AG20443 (cell line): ENCODE results near the gene NME7.
A peak's percentile ranks its signal among the peaks of the same experiment; 100 is the strongest.
"Not testable (repeated sequence)": the region's sequence is repeated elsewhere in the genome, so short reads cannot be mapped to it uniquely, and the experiment has no call there.

Experiments used
- DNase-seq: peaks from one replicate; pipeline ENCODE4 v3.0.0; 2012; ENCODE audit warnings: low spot score, mixed read lengths

NME7 gene

DNA sequence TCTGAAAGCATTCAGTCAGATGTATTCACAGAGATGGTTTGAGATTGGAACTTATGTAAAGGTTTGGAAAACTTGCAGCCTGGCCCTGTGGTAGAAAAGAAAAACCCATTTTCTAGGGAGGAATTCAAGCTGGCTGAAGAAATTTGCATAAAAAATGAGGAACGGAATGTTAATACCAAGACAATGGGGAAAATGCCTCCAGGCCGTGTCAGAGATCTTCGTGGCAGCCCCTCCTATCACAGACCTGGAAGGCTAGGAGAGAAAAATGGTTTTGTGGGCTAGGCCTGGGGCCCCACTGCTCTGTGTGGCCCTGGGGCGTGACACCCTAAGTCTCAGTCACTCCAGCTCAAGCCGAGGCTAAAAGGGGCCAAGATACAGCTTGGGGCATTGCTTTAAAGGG, 26.7 kb downstream of the NME7 start:
- DNase-seq, result no peak

DNA sequence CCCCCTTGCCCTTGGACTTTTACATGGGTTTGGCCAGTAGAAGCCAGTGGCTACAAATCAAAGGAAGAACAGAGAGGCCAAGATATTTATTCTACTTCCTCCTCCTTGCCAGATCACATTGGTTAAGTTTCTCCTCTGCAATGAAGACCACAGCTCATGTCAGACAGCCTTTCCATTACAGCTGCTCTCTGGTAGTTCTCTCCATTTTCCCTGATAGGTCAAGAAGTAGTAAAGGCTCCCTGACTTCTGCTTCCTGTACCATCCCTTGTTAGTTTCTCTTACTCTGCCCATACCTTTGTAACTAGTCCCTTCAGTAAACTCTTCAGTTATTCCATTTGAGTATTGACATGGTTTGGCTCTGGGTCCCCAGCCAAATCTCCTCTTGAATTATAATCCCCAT, 27.8 kb downstream of the NME7 start:
- no peak for DNase-seq

GRCh38 chr1:169338617-169339016, 29.0 kb downstream of the NME7 start:
- no peak for DNase-seq

DNA sequence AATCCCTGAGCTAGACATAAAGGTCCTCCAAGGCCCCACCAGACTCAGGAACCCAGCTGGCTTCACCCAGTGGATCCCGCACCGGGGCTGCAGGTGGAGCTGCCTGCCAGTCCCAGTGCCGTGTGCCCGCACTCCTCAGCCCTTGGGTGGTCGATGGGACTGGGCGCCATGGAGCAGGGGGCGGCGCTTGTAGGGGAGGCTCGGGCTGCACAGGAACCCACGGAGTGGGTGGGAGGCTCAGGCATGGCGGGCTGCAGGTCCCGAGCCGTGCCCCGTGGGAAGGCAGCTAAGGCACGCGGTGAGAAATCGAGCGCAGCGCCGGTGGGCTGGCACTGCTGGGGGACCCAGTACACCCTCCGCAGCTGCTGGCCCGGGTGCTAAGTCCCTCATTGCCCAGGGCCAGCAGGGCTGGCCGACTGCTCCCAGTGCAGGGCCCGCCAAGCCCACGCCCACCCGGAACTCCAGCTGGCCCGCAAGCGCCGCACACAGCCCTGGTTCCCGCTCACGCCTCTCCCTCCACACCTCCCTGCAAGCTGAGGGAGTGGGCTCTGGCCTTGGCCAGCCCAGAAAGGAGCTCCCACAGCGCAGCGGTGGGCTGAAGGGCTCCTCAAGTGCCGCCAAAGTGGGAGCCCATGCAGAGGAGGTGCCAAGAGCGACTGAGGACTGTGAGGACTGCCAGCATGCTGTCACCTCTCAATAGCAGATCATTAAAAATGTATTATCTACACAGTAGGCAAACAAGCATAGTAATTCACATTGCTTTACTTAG, 30.5 kb downstream of the NME7 start:
- DNase-seq, result not testable (repeated sequence)

DNA sequence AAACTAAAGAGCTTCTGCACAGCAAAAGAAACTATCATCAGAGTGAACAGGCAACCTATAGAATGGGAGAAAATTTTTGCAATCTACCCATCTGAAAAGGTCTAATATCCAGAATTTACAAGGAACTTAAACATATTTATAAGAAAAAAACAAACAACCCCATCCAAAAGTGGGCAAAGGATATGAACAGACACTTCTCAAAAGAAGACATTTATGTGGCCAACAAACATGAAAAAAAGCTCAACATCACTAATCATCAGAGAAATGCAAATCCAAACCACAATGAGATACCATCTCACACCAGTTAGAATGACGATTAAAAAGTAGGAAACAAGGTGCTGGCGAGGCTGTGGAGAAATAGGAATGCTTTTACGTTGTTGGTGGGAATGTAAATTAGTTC, 32.9 kb downstream of the NME7 start:
- DNase-seq, result not testable (repeated sequence)

GRCh38 chr1:169330927-169331326, 36.7 kb downstream of the NME7 start:
- no peak for DNase-seq

GRCh38 chr1:169329383-169329782, 38.2 kb downstream of the NME7 start:
- DNase-seq, result no peak

DNA sequence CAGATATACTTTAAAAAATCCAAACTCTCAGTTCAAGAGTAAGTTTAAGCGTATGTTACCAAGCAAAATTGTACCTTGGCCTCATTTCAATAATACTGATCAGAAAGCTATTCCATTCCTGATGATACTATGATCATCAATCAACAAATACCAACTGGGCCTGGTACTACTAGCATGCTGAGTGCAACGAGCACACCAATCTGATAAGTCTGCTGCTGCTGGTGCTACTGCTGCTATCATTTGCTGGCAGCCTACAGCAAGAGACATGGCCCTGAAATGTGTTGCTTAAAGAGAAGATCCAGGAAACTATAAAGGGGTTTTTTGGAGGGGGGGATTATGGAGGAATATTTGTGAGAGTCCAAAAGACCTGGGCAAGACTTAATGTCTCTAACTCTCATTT, 39.7 kb downstream of the NME7 start:
- DNase-seq, result no peak

GRCh38 chr1:169326956-169327268, 40.7 kb downstream of the NME7 start:
- DNase-seq, result peak; percentile 12

- DNase-seq, result no peak
These were observed 41.2 kb downstream of the NME7 start for GRCh38 chr1:169326261-169326955.

DNA sequence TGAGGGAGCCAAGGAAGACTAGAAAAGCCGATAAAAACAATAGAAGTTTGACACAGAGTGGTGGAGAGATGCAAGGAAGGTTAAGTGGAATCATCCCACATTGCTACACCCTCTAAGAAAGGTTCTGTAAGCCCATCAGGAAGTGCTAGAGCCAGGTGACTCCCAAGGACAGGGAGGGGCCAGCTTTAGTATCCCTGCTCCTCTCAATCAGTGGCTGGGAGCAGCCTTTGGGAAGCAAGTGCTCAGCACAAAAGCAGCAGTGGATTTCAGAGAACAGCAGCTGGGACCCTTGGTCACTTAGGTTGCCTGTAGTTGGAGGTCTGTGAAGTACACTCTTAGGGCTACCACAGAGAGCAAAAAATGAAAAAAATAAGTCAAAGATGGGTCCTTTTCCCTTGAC, 42.5 kb downstream of the NME7 start:
- DNase-seq, result no peak

GRCh38 chr1:169322138-169322537, 45.5 kb downstream of the NME7 start:
- DNase-seq, result no peak

DNA sequence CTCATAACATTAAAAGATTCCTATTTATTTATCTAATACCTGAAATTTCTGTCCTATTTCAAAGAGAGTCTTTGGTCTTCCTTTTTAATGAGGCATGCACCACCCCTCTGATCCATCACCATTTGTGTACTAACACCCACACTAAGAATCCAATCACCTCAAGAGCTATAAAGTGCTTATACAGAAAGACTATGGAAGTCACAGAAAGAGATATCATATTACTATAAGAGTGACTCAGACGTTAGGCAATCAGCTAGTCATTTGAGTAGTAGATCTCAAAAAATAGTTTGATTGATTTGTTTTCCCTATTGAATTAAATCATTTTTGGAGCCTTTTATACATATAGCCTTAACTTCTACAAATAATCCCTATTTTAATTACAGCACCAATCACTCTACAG, 46.1 kb downstream of the NME7 start:
- peak; percentile 11 for DNase-seq

DNA sequence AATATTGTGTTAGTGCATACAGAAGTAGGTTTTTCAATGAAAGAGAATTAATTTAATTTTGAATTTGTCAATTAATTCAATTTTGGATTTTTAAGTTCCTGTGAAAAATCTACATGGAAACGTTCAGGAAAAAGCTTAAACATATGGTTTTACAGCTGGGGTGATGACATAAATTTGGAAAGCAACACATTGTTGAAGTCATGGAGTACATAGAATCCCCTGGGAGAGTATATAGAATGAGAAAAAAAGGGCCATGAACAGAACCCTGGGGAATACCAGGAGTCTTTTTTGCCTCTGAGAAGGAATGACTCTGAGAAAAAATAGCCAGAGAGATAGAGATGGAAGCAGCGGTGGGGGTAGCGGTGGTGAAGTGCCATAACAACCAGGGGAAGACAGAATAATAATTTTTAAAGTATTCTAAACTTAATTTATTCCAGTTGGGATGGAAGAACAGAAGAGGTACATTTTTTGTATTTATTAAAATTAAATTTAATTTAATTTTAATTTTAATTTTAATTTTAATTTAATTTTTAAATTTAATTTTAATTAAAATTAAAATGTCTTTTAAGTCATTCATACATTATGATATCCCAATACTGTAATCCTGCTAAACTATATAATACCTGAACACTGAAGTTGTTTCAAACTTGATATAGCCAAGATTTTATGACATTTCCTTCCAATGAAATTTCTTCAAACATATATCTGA, 48.9 kb downstream of the NME7 start:
- no peak for DNase-seq

- no peak for DNase-seq
These were observed 51.0 kb downstream of the NME7 start for GRCh38 chr1:169316556-169316955.

DNA sequence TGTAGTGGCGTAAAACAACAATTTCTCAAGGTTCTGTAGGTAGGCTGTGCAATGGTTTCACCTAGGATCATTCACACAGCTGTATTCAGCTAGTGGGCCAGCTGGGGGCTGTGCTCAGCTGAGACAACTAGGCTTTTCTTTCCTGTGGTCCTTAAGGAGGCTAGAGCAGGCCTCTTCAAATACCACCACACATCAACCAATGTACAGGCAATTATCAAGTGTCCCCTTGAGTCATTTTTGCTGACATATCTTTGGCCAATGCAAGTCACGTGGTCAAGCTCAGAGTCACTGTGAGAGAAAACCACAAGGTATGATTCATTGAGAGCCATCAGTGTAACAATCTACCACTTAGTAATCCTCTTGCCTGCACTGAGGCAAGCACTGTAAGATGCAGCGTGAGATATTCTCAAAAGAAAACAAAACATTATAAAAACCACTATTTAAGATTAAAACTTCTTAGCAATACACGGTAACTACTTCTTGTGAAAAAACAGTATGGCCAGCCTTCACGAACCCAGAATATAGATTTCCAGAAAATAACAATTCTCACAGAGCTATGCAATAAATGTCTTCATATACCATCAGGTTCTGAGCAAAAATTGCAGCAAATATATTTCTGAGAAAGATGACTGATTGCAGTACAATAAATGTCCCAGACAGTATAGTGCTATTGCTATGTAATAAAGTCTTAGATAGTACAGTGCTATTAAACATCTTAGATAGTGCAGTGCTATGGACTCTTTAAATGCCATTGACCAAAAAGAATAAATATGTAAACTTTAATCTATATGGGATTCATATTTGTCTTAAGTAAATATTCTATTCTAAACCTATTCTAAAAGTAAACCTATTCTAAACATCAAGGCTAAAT, 55.3 kb downstream of the NME7 start:
- DNase-seq, result peak; percentile 82

DNA sequence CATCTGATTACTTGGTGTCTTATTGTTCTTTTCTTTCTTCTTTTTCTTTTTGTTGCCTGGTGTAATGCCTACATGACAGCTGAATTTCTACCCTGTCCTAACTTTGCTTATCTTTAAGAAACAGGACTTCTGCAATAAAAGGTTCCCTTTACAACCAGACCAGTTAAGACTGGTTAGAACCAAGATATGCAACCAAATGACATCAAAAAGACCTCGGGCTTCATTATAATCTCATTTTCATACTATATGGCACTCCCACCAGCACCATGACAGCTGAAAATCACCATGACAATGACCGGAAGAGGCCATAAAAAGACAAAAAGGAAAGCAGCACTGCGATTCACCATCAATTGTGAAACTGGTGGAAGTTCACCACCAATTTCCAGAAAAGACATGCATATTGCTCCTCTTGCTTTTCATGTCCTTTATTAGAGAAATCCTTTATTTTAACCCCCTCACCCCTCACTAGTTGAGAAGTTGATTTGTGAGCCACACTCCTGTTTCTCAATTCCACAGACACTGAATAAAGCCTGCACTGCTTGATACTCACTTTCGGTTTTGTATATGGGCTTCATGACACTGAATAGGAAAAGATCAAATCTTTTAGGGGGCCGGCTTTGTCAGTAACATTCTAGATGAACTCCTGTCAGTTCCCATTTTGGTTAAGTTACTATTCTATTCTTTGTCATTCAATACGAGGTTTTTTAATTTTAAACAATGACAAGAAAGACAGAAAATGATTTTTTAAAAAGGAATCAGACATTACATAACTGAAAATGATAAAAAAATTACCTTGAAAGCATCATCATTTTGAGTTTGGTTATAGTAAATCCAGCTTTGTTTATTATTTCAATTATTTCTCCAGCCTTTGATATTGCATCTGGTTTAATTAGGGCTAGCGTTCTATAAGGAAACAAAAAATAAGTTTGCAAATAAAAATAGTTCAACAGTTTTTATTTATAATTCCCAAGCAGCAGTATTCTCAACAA, 58.1 kb downstream of the NME7 start:
- no peak for DNase-seq

DNA sequence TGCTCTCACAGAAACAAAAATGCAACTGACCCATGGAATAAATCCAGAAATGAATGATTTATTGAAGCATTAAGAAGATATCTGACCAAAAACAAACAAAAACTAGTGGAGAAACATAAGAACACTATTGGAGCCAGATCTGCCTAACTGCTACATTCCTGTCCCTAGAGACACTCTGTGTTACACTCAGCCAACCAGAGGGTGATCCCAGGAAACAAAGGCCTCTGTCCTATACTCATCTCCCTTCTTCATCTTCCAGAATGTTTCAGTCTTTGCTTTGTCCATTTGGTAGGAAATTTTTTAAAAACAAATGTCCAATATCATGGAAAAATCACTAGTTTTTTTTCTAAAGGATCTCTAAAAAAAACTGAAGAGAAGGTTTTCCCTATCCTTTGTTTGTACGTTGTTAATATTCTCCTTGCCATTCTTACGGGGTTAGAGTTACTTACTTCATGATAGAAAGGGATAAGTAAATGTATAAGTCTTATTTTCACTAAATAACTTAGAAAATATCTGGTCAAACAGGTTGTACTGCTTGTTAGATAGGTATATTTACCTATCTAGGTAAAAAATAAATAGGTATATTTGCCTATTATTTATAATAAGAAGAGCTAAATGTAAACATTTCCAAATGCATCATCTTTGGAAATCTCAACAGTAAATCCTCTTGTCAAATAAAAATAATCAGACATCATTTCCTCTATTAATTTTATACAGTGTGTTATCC, 59.1 kb downstream of the NME7 start:
- no peak for DNase-seq

GRCh38 chr1:169307176-169307575, 60.4 kb downstream of the NME7 start:
- DNase-seq, result no peak

- no peak for DNase-seq
These were observed 61.6 kb downstream of the NME7 start for GRCh38 chr1:169305948-169306347.
